PC-3 (cell line): Measurements from ENCODE around the gene SGMS1. TPM values are rescaled to one million over a fixed set of nuclear protein-coding genes. Genes with fewer than 3 reads are reported as not detected.

ENCODE experiments used
- ATAC-seq: fragments of 200-7000 bp; cut with Tn5 transposase; 2 replicates; pipeline ENCODE4 v1.9.1; 2020; ENCODE audit warnings: mild to moderate bottlenecking, moderate library complexity
- BruUV-seq: library from RNA; stranded (reverse); fragments of 400-500 nt; replicated peaks from 2 replicates; lab custom pipeline; 2021; lab: Mats Ljungman, UMichigan
- CTCF ChIA-PET: fragments of 300-600 bp; sonication (Branson Sonifier 250); formaldehyde crosslinking; loops from one replicate; lab custom pipeline; 2022; ENCODE audit warnings: antibody characterized with exemption; lab: Charles Lee
- POLR2A ChIA-PET: fragments of 300-600 bp; sonication (Branson Sonifier 250); formaldehyde crosslinking; loops from one replicate; lab custom pipeline; 2022; ENCODE audit warnings: antibody characterized with exemption; ENCODE audit not compliant: unreplicated experiment; lab: Charles Lee
- DNase-seq: peaks from one replicate; pipeline ENCODE4 v3.0.0-alpha.2; 2015
- H2AFZ ChIP-seq: fragments of 300-600 bp; sonication (generic); 2 replicates; pipeline ENCODE4 v1.6.0; 2016; ENCODE audit warnings: antibody characterized with exemption, low read length
- H3F3A ChIP-seq: fragments of 300-600 bp; sonication (generic); one replicate; pipeline ENCODE4 v1.6.0; 2017; ENCODE audit warnings: antibody characterized with exemption, low read length, control low read depth, mild to moderate bottlenecking; ENCODE audit not compliant: unreplicated experiment
- H3K27ac ChIP-seq: fragments of 300-600 bp; sonication (generic); 2 replicates; pipeline ENCODE4 v1.5.1; 2016; ENCODE audit warnings: mild to moderate bottlenecking, low read length
- H3K27me3 ChIP-seq: fragments of 300-600 bp; sonication (generic); 2 replicates; pipeline ENCODE4 v1.6.1; 2016; ENCODE audit warnings: low read length, mixed read lengths
- H3K36me3 ChIP-seq: fragments of 300-600 bp; sonication (generic); 2 replicates; pipeline ENCODE4 v1.6.1; 2016; ENCODE audit warnings: low read depth, mixed run types, low read length, mixed read lengths
- H3K4me1 ChIP-seq: fragments of 300-600 bp; sonication (generic); 2 replicates; pipeline ENCODE4 v1.5.1; 2016; ENCODE audit warnings: low read length; ENCODE audit not compliant: insufficient read depth
- H3K4me2 ChIP-seq: fragments of 300-600 bp; sonication (generic); 2 replicates; pipeline ENCODE4 v1.6.0; 2016; ENCODE audit warnings: low read length
- H3K4me3 ChIP-seq: fragments of 300-600 bp; sonication (generic); 2 replicates; pipeline ENCODE4 v1.5.1; 2016; ENCODE audit warnings: mild to moderate bottlenecking, low read length, mixed read lengths
- H3K79me2 ChIP-seq: fragments of 300-600 bp; sonication (generic); 2 replicates; pipeline ENCODE4 v1.6.1; 2017; ENCODE audit warnings: low read length, mixed read lengths
- H3K9ac ChIP-seq: fragments of 300-600 bp; sonication (generic); 2 replicates; pipeline ENCODE4 v1.6.0; 2016; ENCODE audit warnings: mild to moderate bottlenecking, low read length
- H3K9me2 ChIP-seq: fragments of 300-600 bp; sonication (generic); replicated peaks from 2 replicates; pipeline ENCODE4 v1.6.1; 2016; ENCODE audit warnings: mixed run types, low read length, mixed read lengths
- H3K9me3 ChIP-seq: fragments of 300-600 bp; sonication (generic); 2 replicates; pipeline ENCODE4 v1.6.1; 2016; ENCODE audit warnings: low read length, mixed read lengths
- H4K20me1 ChIP-seq: fragments of 300-600 bp; sonication (generic); 2 replicates; pipeline ENCODE4 v1.6.1; 2016; ENCODE audit warnings: low read length, mixed read lengths
- CTCF ChIP-seq: fragments of 300-600 bp; sonication (generic); conservative IDR thresholded peaks from 2 replicates; pipeline ENCODE4 v1.5.1; 2017; ENCODE audit warnings: antibody characterized with exemption, low read depth, mild to moderate bottlenecking, low read length
- EZH2 ChIP-seq: fragments of 300-600 bp; sonication (generic); IDR thresholded peaks from one replicate; pipeline ENCODE4 v1.6.1; 2017; ENCODE audit warnings: antibody characterized with exemption, mild to moderate bottlenecking, low read length; ENCODE audit not compliant: unreplicated experiment
- EZH2phosphoT487 ChIP-seq: fragments of 300-600 bp; sonication (generic); IDR thresholded peaks from 2 replicates; pipeline ENCODE4 v1.6.1; 2018; ENCODE audit warnings: mild to moderate bottlenecking, antibody characterized with exemption, low read length, borderline replicate concordance
- intact Hi-C: fragments of 100-400 bp; cut with micrococcal nuclease; formaldehyde crosslinking; loops from 2 replicates; pipeline ENCODE4 v1.9.0; 2023
- total RNA-seq: library from RNA; depleted of rRNA; stranded (reverse); fragments of >200 nt; gene quantifications from 2 replicates; pipeline ENCODE4 v1.2.3, GENCODE V29; 2014

SGMS1 gene
- total RNA-seq, 1 experiment from 2014 or later = 61.4 TPM

- no peaks in the 10 kb centered on the region for H3F3A ChIP-seq
- no peaks in the 10 kb centered on the region for H3K36me3 ChIP-seq
- no peaks in the 10 kb centered on the region for H4K20me1 ChIP-seq
- H2AFZ ChIP-seq = no peak overlapping the region
- TF ChIP-seq CTCF (no peak), EZH2 (no peak), EZH2phosphoT487 (no peak)
- BruUV-seq = no TSS peak
- ChIA-PET POLR2A (no interaction called here), CTCF (interaction anchor here (0.6 to 2.0 kb wide), 4 partner anchors 17 to 109 kb away, joined by 3 to 19 read pairs (median 6); no protein-coding TSS in a partner anchor)
- H3K27ac ChIP-seq = no peak overlapping the region
- peaks cover 34% of the 10 kb centered on the region for H3K4me1 ChIP-seq
- no peaks in the 10 kb centered on the region for H3K27me3 ChIP-seq
- no peak for DNase-seq
- no peak overlapping the region for H3K9ac ChIP-seq
- no peaks in the 10 kb centered on the region for H3K9me3 ChIP-seq
- no peak overlapping the region for H3K4me2 ChIP-seq
- no peaks in the 10 kb centered on the region for H3K9me2 ChIP-seq
- no peak overlapping the region for H3K4me3 ChIP-seq
- ATAC-seq = no peak
- intact Hi-C loops = loop anchor here (5.0 kb wide), 2 partner anchors 188 to 202 kb away; partner anchors contain the start of gene SGMS1
- no peaks in the 10 kb centered on the region for H3K79me2 ChIP-seq
Observed at GRCh38 chr10:50420196-50420595, 203.6 kb downstream of the SGMS1 start.

GRCh38 chr10:50419756-50420155, 204.0 kb downstream of the SGMS1 start:
- Histone ChIP-seq H3K4me1 (peaks cover 34% of the 10 kb centered on the region), H4K20me1 (no peaks in the 10 kb centered on the region), H3K4me2 (no peak overlapping the region), H3K9ac (no peak overlapping the region), H3K4me3 (no peak overlapping the region), H3K79me2 (no peaks in the 10 kb centered on the region), H3K9me2 (no peaks in the 10 kb centered on the region), H3F3A (no peaks in the 10 kb centered on the region), H3K27ac (no peak overlapping the region), H3K36me3 (no peaks in the 10 kb centered on the region), H3K27me3 (no peaks in the 10 kb centered on the region), H3K9me3 (no peaks in the 10 kb centered on the region), H2AFZ (no peak overlapping the region)
- intact Hi-C loops = loop anchor here (5.0 kb wide), 2 partner anchors 187 to 203 kb away; partner anchors contain the start of gene SGMS1
- POLR2A ChIA-PET = no interaction called here
- DNase-seq (no peak), ATAC-seq (no peak)
- BruUV-seq = no TSS peak
- TF ChIP-seq EZH2 = no peak
- no peak for TF ChIP-seq CTCF
- TF ChIP-seq EZH2phosphoT487 = no peak
- CTCF ChIA-PET = interaction anchor here (0.6 to 2.0 kb wide), 3 partner anchors 17 to 57 kb away, joined by 3 to 19 read pairs (median 4); no protein-coding TSS in a partner anchor

- CTCF ChIA-PET = interaction anchor here (2.0 kb wide), 1 partner anchor 51 kb away, joined by 19 read pairs; no protein-coding TSS in a partner anchor
- H3K4me2 ChIP-seq = no peak overlapping the region
Observed at GRCh38 chr10:50419091-50419490, 204.7 kb downstream of the SGMS1 start.

More at GRCh38 chr10:50419091-50419490, 204.7 kb downstream of the SGMS1 start:
- Histone ChIP-seq H3K36me3 (no peaks in the 10 kb centered on the region), H3K9me2 (no peaks in the 10 kb centered on the region), H2AFZ (no peak overlapping the region), H3K9me3 (no peaks in the 10 kb centered on the region), H4K20me1 (no peaks in the 10 kb centered on the region), H3K9ac (no peak overlapping the region), H3K4me3 (no peak overlapping the region), H3K27me3 (no peaks in the 10 kb centered on the region), H3K4me1 (peaks cover 34% of the 10 kb centered on the region), H3F3A (no peaks in the 10 kb centered on the region), H3K27ac (no peak overlapping the region), H3K79me2 (no peaks in the 10 kb centered on the region)
- POLR2A ChIA-PET = no interaction called here
- no peak for ATAC-seq
- intact Hi-C loops = no loop called here
- no TSS peak for BruUV-seq
- TF ChIP-seq EZH2phosphoT487 (no peak), CTCF (no peak), EZH2 (no peak)
- DNase-seq = no peak
